ENCODE data around the gene MARCHF2.

Gene MARCHF2

DNA sequence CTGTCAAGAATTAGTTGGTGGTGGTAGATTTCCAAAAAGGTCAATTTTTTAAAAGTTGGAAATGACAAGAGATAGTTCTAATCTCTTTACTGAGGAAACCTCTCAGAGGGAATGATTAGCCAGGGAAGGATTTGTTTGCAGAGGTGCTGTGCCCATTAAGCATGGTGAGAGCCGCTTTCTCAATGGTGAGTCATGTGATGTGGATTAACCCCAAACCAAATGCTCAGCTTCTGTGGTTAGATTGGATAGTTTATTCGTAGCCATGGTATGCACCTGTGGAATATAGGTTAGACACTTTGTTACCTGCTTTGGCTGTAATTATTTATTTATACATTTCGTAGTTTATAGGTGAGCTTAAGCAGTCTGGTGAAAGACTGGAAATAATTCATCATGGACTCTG is 38.8 kb downstream of the MARCHF2 start:
- DNase-seq (ENCODE audit: low read depth in 1 of 2, low spot score in 1 of 2) = no peak

DNA sequence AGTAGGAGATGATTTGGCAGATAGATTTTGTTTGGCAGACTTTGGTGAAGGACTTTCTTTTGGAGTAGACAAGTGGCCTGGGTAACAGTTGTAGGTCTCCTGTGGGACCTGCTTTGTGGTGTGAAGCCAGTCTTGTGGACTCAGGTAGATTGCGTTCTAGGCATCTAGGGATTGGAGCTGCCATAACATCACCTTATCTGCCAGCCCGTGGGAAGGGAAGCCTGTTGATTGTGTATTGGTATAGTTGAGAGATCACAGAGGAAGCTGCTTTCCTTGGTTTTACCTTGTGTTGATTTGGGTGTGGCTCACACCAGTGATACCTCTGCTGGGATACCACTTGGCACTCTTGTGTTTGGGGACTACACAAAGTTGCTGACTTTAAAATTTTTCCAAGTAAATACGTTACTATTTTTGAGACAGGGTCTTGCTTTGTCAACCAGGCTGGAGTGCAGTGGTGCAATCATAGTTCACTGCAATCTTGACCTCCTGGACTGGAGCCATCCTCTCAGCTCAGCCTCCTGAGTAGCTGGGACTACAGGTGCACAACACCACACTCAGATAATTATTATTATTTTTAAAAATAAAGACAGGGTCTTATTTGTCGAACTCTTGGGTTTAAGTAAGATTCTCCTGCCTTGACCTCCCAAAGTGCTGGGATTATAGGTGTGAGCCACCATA is 39.5 kb downstream of the MARCHF2 start:
- no peak for DNase-seq (ENCODE audit: low read depth in 1 of 2, low spot score in 1 of 2)

DNA sequence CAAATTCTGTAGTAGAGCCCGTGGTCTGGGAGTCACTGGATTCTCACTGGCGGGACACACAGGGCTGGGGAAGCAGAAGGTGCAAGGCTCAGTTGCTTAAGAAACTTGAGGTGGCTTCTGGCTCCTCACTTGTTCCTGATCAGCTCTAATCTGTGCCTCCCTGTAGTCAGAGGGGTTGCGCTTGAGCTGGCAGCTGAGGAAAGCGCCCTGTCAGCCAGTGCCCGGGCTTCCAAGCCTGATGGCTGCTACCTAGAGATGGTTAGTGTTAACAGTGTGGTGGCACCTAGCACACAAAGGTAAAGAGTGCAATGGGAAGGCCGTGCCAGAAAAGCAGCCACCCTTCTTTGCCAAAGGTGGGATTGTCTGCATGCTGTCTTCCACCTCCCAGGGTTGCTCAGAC is 40.5 kb downstream of the MARCHF2 start:
- no peak for DNase-seq (ENCODE audit: low read depth in 1 of 2, low spot score in 1 of 2)

DNA sequence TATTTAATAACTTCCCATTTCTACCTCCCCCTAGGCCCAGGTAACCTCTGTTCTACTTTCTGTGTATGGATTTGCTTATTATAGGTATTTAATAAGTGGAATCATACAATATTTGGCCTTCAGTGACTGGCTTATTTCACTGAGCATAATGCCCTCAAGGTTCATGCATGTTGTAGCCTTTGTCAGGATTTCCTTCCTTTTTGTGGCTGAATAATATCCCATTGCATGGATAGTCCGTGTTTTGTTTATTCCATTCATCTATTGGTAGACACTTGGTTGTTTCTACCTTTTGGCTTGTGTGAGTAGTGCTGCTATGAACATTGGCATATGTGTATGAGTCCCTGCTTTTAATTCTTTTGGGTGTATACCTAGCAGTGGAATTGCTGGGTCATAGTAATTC is 41.1 kb downstream of the MARCHF2 start:
- no peak for DNase-seq (ENCODE audit: low read depth in 1 of 2, low spot score in 1 of 2)

DNA sequence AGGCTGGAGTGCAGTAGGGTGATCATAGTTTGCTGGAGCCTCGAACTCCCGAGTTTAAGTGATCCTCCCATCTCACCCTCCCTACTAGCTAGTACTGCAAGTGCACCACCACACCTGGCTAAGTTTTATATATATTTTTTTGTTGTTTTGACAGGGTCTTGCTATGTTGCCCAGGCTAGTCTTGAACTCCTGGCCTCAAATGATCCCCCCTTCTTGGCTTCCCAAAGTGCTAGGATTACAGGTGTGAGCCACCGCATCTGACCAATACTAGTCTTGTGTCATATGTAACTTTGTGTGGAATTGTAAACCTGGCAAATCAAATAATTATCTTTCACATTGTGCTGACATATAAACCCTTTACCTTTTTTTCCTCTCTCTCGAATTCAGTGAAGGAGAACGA is 41.9 kb downstream of the MARCHF2 start:
- DNase-seq (ENCODE audit: low read depth in 1 of 2, low spot score in 1 of 2) = no peak

DNA sequence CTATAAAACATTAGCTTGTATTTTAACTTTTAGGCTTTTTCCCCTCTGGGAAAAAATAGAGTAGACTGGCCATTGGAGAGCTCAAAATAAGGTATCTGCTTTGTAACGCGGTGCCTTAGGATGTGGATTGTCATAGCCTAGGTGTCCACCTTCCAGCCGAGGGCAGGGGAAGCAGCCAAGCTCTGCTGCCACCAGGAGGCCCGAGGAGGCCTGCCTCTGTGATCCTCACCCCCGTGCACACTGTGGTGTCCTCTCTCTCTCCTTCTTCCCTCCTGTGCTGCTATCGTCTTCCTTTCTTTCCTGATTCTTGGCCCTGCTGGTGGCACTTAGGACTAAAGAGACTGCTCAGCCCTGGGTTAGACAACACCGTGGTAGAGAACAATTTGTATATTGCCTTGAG is 43.0 kb downstream of the MARCHF2 start:
- no peak for DNase-seq (ENCODE audit: low read depth in 1 of 2, low spot score in 1 of 2)

DNA sequence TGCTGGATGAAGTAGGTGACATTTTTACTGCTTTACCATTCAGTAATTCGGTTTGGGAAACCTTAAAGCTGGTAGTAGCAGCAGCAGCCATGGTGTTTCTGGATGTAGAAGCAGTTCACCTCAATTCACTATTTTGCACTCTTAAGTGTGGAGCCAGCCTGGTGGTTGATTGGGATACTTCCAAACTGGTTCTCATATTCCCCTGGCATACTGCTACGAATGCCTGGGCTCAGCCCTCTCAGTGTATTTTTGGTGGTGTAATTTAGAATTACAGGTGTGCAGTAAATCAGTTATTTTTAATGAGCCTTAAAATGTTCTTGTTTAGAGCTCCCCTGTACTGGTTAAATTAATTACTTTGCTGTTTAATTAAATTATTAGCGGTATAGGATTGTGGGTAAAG is 44.1 kb downstream of the MARCHF2 start:
- no peak for DNase-seq (ENCODE audit: low read depth in 1 of 2, low spot score in 1 of 2)

DNA sequence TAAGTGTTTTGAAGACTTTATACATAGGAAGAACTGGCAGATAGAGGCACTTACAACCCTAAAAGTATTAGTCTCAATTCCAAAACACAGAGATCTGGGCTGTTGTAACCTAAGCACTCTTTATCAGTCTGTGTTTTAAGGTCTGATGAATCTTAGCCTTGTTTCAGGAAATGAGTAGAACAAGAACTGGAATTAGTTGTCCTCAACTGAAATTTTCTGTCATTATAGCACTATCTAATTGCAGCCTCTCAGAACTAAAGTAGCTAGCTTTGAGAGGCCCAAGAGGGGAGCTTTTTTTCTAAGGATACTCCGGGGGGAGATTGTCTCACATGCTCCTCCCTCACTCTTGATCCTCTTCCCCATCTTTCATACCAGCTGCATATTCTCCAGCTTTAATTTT is 44.7 kb downstream of the MARCHF2 start:
- no peak for DNase-seq (ENCODE audit: low read depth in 1 of 2, low spot score in 1 of 2)

DNA sequence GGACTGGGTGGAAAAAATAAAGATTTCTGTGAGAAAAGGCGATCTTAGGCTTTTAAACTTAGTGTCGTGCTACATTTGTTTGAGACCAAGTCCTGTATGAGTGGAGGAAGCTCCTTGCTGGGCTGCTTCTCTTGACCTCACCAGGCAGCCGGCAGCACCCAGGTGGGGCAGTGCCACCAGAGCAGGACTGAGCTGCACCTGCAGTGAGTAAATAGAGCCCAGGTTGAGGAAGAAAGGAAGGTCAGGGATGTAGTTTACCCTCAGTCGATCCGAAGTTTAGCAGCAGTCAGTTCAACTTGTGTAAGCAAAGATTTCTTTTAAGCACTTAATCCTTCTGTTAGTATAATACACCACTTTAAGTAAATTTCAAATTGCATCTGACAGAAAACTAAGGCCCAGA is 45.3 kb downstream of the MARCHF2 start:
- DNase-seq (ENCODE audit: low read depth in 1 of 2, low spot score in 1 of 2) = no peak

DNA sequence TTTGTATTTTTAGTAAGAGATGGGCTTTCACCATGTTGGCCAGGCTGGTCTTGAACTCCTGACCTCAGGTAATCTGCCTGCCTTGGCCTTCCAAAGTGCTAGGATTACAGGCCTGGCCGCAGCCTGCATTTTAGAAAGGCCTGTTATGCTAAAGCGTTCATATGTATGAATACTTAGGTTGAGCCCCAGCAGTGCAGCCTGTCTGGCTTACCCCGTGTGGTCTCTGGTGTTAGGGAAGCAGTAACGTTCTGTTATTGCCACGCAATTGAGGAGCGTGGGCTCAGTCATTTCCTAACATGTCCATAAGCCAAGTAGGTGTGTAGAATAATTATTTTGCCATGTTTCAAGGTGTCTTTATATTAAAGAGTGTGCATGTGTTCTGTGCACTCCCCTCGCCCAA is 46.0 kb downstream of the MARCHF2 start:
- no peak for DNase-seq (ENCODE audit: low read depth in 1 of 2, low spot score in 1 of 2)

DNA sequence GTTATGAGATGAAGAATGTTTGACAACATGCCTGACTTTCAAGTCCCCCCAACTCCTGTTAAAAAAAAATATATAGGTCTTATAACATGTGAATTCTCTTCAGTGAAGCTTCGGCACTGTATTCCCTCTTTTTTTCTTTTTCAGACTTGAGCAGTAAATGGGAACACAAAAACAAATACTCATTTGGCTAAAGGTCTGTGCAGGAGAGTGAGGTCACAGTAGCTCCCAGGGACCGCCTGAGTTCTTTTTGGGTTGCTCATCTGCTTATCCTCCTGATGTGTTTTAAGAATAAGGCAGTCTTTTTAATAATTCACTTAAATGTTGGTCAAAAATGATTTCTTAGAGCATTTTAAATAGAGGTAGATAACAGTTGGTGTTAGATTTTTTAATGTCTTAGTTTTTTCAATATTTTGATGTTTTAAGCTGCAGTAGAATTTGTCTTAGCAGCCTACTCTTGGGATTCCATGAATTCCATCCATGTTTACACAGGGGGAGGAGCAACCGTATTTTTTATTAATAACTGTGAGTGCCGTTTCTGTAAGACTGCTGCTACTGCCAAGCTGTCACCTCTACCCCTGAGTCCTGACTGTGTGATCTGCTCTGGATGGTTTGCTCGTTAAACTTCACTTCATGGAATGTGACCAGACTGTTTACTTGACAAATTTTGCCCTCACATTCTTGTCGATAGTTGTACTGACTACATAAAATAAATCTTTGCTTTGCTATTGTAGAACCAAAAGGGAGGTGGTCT is 46.6 kb downstream of the MARCHF2 start:
- DNase-seq (ENCODE audit: low read depth in 1 of 2, low spot score in 1 of 2) = no peak

DNA sequence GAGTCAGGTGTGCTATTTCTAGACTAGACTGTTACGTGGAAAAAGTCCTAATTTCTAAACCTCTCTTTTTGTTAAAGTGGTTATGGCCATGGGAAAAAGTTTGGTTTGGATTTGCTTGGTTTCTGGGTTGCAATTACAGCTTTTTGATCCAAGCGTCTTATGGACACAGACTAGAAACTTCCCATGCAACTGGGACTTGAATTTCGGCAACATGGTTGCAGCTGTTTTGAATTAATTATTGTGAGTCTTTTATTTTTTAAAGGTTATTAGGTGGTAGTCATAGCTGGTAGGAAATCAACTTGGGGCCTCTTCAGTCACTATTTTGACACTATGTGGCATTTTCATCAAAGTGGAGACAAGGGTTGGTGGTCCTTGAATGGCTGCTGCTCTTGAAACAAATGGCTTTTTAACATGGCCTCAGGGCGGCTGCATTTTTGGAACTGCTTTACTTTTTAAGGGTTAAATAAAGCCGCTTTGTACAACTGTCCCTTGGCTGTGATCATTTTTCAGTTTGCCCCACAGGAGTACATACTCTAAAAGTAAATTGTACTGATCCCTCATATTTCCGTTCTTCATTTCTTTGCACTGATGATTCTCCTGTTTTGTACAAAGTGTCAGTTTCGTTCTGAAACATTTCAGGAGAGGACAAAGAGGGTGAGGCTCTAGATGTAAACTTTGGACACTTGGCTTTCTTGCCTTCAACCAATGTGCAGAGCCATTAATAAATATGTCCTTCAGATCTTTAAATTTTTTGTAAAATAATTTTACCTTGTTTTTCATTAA is 47.6 kb downstream of the MARCHF2 start:
- DNase-seq (ENCODE audit: low read depth in 1 of 2, low spot score in 1 of 2) = no peak

DNA sequence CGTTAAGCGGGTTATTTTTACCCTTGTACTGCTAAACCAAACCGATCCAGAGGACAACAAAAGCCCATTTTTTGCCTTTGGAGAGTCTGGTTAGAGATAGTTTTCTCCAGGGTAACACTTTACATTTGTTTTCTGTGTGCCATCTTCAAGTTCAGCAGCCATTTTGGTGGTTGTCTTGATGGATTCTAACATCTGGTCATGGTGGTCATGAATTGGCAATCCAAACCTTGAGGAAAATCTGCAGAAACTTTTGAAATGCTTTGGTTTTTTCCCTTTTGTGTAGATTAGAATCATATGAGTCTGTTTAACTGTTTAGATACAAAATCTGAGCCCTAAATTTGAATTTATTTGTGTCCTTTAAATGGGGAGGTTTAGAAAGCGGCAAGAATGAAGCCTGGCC is 48.3 kb downstream of the MARCHF2 start:
- DNase-seq (ENCODE audit: low read depth in 1 of 2, low spot score in 1 of 2) = no peak

DNA sequence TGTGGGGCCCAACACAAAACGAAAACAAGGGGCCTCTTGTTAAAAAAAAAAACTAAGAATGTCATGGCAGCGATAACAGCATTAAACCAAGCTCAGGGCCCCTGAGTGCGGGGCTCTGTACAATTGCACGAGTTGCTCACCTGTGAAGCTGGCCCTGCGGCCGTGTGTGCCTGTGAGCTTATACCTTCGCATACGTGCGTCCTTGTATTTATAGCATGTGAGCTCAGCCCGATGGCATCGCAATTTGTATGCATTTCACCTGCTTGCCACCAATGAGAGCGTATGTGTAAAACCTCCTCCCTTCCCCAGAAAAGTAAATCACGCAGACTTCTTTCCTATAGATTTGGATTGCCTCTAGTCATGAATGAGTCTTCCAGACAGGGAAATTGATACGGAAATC is 48.8 kb downstream of the MARCHF2 start:
- no peak for DNase-seq (ENCODE audit: low read depth in 1 of 2, low spot score in 1 of 2)

DNA sequence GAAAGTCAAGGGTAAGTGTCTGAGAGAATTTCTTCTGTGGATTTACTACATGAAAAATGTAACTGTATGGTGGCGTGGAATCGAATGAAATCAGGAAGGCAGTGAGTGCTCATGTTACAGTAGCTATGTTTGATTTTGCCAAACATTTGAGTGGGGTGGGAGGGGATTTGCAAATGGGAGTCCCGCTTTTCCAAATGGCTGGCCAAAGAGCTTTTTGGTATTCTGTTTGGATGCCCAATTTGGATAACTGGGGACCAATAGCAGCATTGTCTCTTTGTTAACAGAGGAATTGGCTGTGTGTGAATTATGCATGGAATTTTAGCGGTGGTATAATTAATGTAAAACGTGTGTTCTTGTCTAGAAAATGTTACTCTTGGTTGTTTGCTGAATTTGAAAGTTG is 49.5 kb downstream of the MARCHF2 start:
- DNase-seq (ENCODE audit: low read depth in 1 of 2, low spot score in 1 of 2) = no peak

DNA sequence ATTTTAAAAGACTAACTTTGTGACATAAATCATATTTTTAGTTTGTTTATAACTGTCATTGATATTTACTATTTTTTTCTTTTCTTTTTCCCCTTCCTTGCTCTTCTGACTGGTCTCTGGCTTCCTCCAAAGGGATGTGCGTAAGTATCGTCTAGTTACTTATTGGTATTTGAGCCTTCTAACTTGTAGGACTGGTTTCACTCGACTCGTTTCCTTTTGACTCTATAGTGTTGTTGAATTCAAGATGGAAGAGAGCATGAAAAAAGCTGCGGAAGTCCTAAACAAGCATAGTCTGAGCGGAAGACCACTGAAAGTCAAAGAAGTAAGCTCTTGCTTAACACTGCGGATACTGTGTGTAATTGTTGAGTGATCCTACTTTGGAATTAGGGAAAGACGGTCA is 50.3 kb downstream of the MARCHF2 start:
- no peak for DNase-seq (ENCODE audit: low read depth in 1 of 2, low spot score in 1 of 2)

DNA sequence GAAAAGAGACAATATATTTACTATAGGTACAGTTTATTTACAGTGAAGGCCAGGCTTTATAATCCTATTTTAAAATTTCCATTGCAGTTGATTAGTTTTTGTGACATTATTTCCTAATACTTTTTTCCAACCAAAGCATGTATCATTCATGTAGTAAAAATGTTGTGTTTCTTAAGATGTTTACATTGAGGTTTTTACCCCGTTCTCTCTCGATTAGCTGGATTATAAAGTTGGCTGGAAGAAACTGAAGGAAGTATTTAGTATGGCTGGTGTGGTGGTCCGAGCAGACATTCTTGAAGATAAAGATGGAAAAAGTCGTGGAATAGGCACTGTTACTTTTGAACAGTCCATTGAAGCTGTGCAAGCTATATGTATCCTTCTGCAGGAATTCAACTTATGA is 52.9 kb downstream of the MARCHF2 start:
- no peak for DNase-seq (ENCODE audit: low read depth in 1 of 2, low spot score in 1 of 2)

DNA sequence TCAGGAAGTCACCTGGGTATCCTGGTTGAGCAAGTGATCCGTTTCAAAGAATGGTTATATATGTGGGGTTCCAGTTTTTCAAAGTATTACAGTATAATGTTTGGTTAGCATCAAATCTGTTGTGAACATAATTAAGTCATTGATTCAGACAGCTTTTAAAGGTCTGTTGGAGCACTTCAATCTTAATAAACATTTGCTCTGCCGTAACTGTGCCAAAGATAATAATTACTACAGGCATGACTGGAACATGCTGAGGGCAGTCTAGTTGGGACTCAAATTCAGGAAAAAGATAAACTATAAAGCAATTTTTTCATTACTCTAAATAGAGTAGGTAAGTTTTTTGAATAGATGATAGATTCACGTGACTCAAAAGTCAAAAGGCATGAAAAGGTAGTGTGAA is 55.0 kb downstream of the MARCHF2 start:
- no peak for DNase-seq (ENCODE audit: low read depth in 1 of 2, low spot score in 1 of 2)

DNA sequence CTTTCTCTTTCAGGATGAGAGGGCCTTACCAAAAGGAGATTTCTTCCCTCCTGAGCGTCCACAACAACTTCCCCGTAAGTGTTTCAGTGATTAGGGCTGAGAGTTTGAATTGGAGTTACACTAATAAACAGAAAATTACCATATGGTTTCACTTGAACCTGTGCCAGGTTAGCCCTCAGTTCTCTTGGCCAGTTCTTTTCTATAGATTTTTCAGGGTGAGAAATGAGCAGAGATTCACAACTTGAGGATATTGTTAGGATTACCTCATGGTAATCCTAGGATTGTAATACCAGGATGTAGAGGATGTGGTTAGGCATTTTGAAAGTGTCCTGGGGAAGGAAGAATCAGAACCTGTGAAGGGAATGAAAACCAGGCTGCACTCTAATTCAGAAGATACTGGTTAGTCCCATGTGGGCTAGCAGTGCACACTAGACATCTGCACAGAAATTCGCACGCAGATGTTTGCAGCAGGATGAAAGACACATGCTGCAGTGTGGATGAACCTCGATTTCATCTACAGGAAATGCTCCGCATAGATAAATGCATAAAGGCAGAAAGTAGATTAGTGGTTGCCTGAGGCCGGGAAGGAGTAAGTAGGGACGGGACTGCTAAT is 55.8 kb downstream of the MARCHF2 start:
- no peak for DNase-seq (ENCODE audit: low read depth in 1 of 2, low spot score in 1 of 2)

DNA sequence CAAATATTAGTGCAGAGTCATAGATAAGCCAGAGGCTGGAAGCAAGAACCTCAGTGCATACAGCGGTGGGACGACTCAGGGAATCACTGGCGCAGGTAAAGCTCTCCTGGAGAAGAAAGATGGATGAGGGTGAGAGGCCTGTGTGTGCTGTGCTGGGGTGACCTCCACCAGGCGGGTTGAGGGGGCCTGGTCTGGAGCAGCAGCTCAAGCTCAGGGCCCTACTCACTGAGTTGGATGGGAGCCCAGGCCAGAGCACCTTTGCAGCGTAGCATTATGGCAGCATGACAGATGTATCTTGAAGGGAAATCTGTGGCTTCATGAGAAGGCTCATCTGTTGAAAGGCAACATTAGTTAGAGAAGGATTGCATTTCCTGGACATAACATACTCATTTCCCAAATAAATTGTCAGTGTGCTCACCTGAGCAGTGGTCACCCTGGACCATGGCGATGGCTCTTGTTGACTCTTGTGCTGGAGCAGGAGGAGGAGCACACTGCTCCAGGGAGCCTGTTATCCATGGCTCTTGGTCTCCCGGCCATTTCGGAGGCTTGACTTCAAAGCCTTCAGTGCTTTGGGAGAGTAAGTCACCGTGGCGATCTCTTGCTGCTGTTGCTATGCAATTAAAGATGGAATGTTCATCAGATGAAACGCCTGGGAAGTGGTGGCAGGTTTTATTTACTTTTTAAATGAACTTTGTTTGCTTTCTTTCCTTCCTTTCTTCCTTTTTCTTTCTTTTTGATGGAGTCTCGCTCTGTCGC is 56.7 kb downstream of the MARCHF2 start:
- no peak for DNase-seq (ENCODE audit: low read depth in 1 of 2, low spot score in 1 of 2)

All from activated CD4-positive, alpha-beta T cell treated with anti-CD3 and anti-CD28 coated beads, Interleukin-2, amount 50 U/mL, for 24 hours (primary cell).